ENCODE measurements around the gene KIF25. TPM values are rescaled to one million over a fixed set of nuclear protein-coding genes. Genes with fewer than 3 reads are reported as not detected.

The KIF25 gene
- total RNA-seq: 0.41 TPM

- DNase-seq (ENCODE audit: low spot score in 2 of 2) (no peak), FAIRE-seq (no peak)
Observed at GRCh38 chr6:167997642-167998041, at the start of gene KIF25. Gene KIF25 (plus strand): TSS chr6:167997671. CDS start chr6:168029586, 31,915 bp downstream.

- DNase-seq (ENCODE audit: low spot score in 2 of 2) (no peak), FAIRE-seq (no peak)
Observed at GRCh38 chr6:167947716-167948115, 49.8 kb upstream of the KIF25 start.

- no peak for FAIRE-seq
- DNase-seq (ENCODE audit: low spot score in 2 of 2): no peak
Observed at GRCh38 chr6:167948716-167949115, 48.8 kb upstream of the KIF25 start.

DNA sequence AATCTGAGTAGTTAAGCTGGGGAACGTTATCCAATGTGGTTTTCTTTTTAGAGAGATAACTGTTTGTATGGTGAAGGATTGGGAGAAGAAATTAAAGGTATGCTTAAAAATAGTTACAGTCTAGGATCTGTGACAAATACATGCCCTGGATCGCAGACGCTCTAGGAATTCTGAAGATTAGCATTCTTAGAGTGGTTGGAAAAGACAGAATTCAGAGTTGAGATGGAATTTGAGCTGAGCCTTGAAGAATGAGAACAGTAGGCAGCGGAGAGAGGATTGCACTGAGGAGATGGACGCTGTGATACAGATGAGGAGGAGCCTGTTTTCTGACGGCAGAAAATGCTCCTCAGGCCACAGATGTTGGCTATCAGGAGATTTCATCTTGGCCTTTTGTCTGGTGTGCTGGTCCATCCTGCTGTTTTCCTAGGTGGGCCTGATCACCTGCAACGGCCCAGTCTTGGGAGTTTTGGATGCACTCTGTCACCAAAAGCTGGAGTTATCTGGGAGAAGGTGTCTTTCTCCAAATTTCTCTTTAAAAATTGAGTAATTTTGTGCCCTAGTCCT, 48.3 kb upstream of the KIF25 start:
- FAIRE-seq (no peak), DNase-seq (ENCODE audit: low spot score in 2 of 2) (no peak)

DNA sequence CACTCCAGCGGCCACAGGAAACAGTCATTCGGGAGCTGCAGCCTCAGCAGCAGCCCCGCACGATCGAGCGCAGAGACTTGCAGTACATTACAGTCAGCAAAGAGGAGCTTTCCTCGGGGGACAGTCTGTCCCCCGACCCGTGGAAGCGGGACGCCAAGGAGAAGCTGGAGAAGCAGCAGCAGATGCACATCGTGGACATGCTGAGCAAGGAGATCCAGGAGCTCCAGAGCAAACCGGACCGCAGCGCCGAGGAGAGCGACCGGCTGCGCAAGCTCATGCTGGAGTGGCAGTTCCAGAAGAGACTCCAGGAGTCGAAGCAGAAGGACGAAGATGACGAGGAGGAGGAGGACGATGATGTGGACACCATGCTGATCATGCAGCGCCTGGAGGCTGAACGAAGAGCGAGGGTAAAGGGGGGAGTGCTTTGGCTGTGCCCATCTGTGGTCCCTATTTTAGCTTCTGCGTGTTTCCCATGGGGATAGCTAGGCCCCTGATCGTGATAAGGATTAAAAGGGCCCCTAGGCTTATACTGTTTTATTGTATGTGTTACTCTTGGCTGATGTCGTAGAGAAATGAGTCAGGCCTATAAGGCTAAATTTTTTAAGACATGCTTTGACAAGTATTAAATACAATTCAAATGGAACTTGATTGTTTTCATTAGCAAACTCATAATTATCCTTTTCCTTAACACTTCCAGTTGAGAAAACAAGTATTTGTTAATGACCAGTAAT, 45.5 kb upstream of the KIF25 start:
- DNase-seq (ENCODE audit: low spot score in 2 of 2) (no peak), FAIRE-seq (no peak)

DNA sequence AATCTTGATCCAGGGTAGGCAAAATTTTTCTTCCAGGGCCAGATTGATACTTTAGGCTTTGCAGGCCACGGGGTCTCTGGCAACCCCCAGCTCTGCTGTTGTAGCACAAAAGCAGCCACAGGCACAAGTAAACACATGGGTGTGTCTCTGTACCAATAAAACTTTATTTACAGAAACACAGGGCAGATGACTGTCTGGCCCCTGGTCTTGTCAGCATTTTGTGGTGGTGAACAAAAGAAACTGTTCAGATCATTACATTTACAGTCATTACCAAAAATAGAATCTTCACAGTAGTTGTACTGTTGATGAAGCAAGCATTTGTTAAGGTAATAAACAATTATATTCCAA, 45.0 kb upstream of the KIF25 start:
- DNase-seq (ENCODE audit: low spot score in 2 of 2) (no peak), FAIRE-seq (no peak)

DNA sequence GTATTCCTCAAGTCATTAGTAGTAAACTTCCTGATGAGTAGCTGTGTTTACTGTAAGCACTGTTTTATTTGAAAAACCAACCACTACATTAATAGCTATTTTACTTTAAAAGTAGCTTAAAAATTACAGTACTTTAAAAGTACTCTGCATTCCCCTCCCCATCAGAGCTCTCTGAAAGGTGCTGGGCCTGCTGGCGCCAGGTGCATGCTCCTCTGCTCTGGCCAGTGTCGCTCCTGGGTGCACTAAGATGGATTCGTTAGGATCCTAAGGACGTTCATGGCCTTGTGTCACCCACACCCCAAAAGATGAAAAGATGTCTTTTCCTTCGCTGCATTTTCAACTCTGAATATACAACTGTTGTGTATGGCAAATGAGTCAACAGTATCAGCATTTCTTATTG, 43.9 kb upstream of the KIF25 start:
- DNase-seq (ENCODE audit: low spot score in 2 of 2): no peak
- FAIRE-seq: no peak

- no peak for DNase-seq (ENCODE audit: low spot score in 2 of 2)
- FAIRE-seq: no peak
Observed at GRCh38 chr6:167954151-167954550, 43.3 kb upstream of the KIF25 start.

GRCh38 chr6:167956491-167956890, 41.0 kb upstream of the KIF25 start:
- no peak for FAIRE-seq
- no peak for DNase-seq (ENCODE audit: low spot score in 2 of 2)

DNA sequence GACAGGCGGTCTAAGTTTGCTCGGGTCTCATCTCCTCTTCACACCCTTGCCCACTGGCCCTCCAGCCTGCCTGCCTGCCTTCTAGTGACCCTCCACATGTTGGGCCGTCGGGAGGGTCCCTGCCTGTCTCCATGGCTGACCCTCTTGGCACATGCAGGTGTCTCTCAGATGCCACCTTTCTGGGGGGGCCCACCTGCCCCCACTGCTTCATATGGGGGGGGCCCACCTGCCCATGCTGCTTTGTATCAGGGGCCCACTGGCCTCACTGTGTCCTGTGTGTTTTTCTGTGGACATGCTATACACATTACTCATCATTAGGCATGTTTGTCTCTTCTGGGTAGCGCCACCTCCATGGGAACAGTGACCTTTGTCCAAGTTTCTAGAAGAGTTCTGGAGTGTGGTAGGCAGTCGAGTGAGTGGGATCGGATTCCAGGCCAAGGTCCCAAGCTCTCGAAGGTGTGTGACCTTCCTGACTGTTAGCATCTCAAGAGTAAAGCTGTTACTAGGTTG, 40.4 kb upstream of the KIF25 start:
- FAIRE-seq: no peak
- DNase-seq (ENCODE audit: low spot score in 2 of 2): no peak

DNA sequence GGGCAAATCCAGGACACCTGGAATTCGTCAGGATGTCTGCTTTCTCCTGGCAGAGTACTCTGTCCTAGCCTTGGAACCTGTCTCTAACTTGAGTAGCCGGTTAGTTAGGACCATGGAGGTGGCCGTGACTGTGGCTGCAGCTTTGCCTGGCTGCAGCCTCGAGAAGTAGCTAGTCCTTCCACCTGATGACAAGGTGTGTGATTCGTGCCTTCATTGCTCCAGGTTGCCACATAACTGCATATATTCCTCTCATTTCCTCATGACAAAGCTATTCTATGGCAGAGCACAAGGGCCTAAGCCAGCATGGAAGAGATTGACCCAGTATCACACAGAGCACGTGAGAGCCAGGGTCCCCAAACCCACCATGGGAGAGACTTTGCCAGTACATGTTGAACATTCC, 39.8 kb upstream of the KIF25 start:
- no peak for FAIRE-seq
- no peak for DNase-seq (ENCODE audit: low spot score in 2 of 2)

DNA sequence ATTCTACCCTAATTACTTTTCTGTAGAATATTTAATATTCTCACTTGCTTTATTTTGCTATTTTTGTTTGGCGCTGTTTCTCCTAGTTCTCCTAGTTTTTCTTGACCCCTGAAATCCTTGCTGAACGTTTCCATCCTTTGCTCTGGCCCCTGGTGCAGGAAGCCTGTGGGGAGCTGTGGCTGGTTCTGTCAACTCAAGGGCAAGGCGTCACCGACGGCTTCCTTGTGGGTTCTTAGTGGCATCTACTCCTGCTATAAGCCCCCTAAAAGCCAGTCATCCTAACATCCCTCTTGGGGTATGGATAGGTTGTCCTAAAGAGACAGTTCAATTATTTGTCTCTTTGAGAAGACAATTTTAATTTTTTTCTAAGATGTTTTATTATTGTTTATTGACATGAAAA, 36.9 kb upstream of the KIF25 start:
- FAIRE-seq (no peak), DNase-seq (ENCODE audit: low spot score in 2 of 2) (no peak)

DNA sequence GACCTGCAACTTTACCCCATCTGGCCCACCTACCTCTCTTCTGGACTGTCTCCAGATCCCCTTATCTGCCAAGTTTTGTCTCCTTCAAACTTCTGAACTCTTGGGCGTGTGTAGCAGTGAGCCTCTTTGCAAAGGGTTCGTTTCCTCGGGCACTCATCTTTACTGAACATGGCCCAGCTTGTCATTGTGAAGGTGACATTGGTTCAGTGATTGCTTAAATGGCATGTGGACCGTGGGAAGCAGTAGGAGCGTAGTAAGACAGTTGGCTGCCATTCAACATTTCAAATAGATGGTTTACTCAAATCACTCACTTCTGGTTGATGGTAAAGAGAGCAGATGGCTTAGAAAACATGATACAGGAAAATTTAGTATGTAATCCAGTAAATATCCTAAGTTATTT, 34.8 kb upstream of the KIF25 start:
- FAIRE-seq: no peak

DNA sequence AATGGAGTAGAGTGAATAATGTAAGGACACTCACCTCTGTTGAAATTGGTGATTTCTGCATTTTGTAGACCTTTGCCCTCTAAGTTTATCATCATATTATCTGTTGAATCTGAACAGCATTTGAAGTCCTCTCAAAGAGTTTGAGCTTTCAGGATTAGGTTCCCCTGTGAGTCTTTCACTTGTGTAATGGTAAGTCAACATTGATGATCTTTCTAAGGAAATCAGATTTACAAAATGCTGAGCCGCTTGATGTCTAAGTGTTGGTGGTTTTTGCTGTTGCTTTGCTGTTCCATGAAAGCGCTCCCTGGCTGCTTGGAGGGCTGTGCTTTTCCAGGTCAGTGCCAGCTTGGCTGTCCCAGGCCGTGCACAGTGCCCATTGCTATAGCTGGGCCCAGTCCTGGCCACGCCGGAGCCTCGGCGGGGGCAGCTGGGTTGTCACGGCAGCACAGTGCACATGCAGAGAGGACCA, 33.8 kb upstream of the KIF25 start:
- FAIRE-seq (no peak), DNase-seq (ENCODE audit: low spot score in 2 of 2) (no peak)

More for the DNA sequence above, 34.8 kb upstream of the KIF25 start:
- no peak for DNase-seq (ENCODE audit: low spot score in 2 of 2)

- FAIRE-seq (no peak), DNase-seq (ENCODE audit: low spot score in 2 of 2) (no peak)
Observed at GRCh38 chr6:167965592-167966539, 31.6 kb upstream of the KIF25 start.

GRCh38 chr6:167966540-167966905, 30.9 kb upstream of the KIF25 start:
- DNase-seq (ENCODE audit: low spot score in 2 of 2): no peak
- FAIRE-seq: no peak

DNA sequence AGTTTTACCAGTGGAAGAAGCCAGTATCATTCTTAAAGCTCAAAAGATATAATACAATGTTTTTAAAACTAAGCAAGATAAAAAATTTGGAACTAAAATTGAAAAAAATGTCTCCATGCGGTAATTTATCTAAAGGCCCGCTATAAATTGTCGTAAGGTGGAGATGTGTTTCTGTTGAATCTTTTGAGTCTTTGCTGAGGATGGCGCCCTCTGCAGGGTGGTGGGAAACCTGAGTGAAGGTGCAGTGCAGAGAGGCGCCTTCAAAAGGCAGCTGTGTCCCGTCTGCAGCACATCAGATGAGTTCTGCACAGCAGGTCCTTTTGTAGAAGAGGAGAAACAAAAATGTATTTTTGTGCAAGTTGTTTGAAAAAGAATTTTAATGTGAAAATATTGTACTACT, 29.4 kb upstream of the KIF25 start:
- FAIRE-seq: no peak

DNA sequence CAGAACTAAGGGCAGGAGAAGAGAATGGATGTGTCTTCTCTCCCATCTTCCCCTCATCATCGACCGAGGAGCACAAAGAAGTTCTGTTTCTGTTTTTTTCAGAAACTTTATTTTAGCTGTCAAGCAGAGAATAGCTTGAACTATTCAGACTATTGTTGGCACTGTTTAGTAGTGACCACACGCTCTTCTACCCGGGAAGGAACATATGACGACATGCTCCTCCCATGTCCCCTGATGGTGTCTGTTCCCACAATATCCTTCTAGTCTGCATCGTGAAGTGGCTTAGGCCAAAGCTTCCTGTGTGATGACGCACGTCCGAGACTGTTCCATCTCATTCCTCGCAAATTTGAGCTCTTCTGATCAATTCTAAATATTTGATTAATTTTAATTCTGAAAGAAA, 27.2 kb upstream of the KIF25 start:
- peak in 1 of 2 donors; percentile 48 for DNase-seq (ENCODE audit: low spot score in 2 of 2)
- peak; percentile 50 for FAIRE-seq

More for the DNA sequence above, 29.4 kb upstream of the KIF25 start:
- no peak for DNase-seq (ENCODE audit: low spot score in 2 of 2)

DNA sequence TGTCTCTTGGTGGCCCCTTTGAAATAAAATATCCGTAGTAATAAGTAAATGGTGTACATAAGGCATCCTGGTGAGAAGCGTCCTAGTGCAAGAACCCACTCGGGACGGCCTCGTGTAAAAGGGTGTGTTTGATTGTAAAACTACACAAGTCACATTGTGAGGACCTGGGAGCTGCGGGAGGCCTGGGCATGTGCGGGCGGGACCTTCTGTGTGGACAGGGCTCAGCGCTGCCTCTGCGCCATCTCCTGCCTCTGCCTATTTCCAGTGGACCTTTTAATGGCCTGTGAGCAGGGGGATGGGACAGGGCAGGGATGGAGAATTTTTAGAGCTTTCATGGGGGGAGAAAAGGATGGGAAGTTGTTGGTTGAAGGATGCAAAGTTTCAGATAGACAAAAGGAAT, 25.3 kb upstream of the KIF25 start:
- DNase-seq (ENCODE audit: low spot score in 2 of 2) (no peak), FAIRE-seq (no peak)

- no peak for FAIRE-seq
- no peak for DNase-seq (ENCODE audit: low spot score in 2 of 2)
Observed at GRCh38 chr6:167973148-167973885, 24.2 kb upstream of the KIF25 start.

Data from frontal cortex (tissue), 4 donors.